ENCODE results near the gene USP15.

Gene USP15

DNA sequence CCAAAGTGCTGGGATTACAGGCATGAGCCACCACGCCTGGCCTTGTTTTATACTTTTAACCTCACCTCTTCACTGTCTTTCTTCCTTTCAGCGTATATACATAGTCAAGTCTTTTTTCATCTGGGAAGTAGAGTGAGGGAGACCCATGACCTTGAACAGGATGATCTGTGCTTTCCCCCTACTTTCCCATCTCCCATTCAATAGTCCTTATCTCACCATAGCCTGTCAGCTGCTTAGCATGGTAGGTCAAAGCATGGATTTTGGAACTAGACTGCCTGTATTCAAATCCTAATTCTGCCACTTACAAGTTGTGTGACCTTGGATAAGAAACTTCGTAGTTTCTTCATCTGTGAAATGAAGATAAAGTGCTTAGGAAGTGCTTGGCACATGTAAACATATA, 110.0 kb downstream of the USP15 start:
- H3K4me3 ChIP-seq (ENCODE audit: low read length), result no peak overlapping the region
- no peak for DNase-seq (ENCODE audit: low read depth)
- TF ChIP-seq, protein P1, sequence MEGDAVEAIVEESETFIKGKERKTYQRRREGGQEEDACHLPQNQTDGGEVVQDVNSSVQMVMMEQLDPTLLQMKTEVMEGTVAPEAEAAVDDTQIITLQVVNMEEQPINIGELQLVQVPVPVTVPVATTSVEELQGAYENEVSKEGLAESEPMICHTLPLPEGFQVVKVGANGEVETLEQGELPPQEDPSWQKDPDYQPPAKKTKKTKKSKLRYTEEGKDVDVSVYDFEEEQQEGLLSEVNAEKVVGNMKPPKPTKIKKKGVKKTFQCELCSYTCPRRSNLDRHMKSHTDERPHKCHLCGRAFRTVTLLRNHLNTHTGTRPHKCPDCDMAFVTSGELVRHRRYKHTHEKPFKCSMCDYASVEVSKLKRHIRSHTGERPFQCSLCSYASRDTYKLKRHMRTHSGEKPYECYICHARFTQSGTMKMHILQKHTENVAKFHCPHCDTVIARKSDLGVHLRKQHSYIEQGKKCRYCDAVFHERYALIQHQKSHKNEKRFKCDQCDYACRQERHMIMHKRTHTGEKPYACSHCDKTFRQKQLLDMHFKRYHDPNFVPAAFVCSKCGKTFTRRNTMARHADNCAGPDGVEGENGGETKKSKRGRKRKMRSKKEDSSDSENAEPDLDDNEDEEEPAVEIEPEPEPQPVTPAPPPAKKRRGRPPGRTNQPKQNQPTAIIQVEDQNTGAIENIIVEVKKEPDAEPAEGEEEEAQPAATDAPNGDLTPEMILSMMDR (conservative IDR thresholded peaks at IDR 0.05; ENCODE audit: low read depth, low read length), result no peak

DNA sequence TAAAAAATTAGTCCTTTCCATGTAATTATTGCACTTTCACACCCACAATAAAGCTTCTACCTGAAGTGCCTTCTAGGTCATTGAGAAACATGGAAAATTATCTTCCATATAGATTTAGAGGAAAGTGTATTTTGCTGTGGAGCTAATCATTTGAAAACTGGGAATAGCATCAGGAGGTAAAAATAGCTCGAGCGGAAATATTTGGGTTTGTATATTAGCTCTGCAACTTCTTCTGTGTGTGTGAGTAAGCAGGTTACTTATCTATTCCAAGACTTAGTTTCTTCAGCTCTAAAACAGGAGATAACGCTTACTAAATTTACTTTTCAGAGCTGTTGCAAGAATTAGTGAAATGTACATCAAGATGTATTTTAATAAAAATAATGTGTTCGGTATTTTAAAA, 111.5 kb downstream of the USP15 start:
- DNase-seq (ENCODE audit: low read depth), result no peak
- H3K4me3 ChIP-seq (ENCODE audit: low read length), result no peak overlapping the region
- TF ChIP-seq, protein P1 (conservative IDR thresholded peaks at IDR 0.05; ENCODE audit: low read depth, low read length), result no peak

DNA sequence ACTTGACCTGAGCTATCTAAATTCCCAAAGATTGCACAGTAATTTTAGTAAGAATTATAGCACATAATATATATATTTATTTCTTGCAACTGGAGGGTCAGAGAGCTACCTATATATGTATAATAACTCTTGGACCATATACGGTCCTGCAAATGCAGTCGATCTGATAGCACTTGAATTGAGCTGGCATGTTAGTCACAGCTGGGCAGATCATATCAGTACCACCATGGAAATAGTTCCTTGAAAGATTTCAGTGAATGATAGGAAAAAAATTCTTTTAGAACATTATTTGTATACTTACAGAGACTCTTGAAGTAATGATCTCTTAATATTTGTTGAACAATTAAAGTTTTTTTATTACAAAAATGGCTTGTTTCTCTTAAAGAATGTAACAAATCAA, 111.9 kb downstream of the USP15 start:
- DNase-seq (ENCODE audit: low read depth), result no peak
- TF ChIP-seq, protein P1 (conservative IDR thresholded peaks at IDR 0.05; ENCODE audit: low read depth, low read length), result no peak
- H3K4me3 ChIP-seq (ENCODE audit: low read length), result no peak overlapping the region

DNA sequence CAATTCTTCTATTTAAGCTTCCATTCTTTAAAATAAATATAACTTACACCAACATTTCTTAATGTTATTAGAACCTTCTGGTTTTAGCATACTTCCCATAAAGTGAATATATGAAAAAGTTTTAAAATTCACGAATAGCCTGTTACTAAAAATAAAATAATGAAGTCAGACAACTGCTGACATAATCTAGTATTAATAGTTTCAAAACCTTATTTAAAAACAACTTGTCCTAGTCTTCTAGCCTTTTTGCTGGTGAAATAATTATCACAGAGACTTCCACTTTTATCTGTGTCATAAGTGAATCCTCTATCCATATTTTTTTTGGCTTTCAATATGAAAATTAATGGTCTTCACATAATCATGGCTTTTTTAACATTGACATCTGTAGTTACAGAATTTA, 112.6 kb downstream of the USP15 start:
- TF ChIP-seq, protein P1 (conservative IDR thresholded peaks at IDR 0.05; ENCODE audit: low read depth, low read length), result no peak
- H3K4me3 ChIP-seq (ENCODE audit: low read length), result no peak overlapping the region
- no peak for DNase-seq (ENCODE audit: low read depth)

DNA sequence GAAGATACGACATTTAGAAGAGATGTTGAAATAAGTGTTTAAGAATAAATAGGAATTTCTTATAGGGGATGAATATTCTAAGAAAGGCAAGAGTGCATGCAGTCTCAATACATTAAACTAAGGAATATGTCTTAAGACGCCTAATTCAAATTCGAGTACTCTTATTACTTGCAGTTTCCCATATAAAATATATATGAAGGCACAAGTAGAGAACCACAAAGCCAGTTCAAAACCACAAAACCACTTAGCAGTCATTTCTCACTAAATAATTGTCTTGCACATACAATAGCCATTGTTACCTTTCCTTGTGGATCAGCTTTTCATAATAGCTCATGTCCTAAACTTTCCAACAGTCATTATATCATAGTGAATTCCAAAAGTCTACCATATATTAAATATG, 115.4 kb downstream of the USP15 start:
- TF ChIP-seq, protein P1 (conservative IDR thresholded peaks at IDR 0.05; ENCODE audit: low read depth, low read length), result no peak

DNA sequence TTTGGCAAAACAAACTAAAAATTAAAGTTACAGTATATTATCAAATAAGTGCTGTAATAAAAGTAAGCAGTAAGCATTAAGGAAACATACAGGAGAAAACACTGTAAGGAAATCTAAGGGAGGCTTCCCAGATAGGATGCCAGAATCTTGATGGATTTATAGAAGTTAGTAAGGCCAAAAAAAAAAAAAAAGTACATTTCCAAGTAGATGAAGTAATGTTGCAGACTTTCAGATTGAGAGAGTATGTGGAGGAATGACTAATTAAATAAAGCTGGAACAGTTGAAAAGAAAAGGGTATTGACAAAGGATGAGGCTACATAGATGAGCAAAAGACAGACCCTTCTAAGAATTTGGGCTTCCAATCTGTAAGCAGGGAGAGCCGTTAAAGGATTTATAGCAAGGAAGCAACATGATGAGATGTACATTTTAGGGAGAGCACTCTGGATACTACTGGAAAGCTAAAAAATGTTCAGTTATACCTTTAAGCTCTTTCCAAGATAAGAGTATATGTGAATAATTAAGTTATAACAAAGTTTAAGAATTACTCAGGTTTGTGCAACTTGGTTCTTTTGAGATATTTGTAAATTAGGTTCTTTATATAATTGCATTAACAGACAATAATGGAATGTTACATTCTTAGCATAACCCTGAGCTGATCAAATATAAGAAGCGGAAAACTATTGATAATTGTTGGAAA, 119.0 kb downstream of the USP15 start:
- H3K4me3 ChIP-seq (ENCODE audit: low read length), result no peak overlapping the region
- TF ChIP-seq, protein P1 (conservative IDR thresholded peaks at IDR 0.05; ENCODE audit: low read depth, low read length), result no peak
- no peak for DNase-seq (ENCODE audit: low read depth)

More for the DNA sequence above, 115.4 kb downstream of the USP15 start:
- H3K4me3 ChIP-seq (ENCODE audit: low read length), result no peak overlapping the region
- DNase-seq (ENCODE audit: low read depth), result no peak

DNA sequence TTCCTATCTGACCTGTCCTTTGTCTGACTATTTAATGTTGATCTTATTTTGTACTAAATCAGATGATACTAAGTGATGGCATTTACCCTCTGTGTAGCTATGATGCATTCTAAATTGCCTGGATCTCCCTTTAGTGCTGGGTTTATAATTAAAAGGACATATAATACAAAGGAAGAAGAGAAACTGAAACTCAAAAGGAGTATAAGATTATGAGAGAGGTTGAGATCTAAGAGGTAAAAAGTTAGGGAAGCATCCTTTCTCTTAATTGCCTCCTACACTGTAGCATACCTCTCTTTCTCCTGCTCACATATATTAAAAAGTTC, 119.5 kb downstream of the USP15 start:
- DNase-seq (ENCODE audit: low read depth), result no peak
- no peak overlapping the region for H3K4me3 ChIP-seq (ENCODE audit: low read length)
- TF ChIP-seq, protein P1 (conservative IDR thresholded peaks at IDR 0.05; ENCODE audit: low read depth, low read length), result no peak

All from retinal pigment epithelial cell (primary cell).